ENCODE data around the gene CIAPIN1.

GRCh38 chr16:57480754-57481230 lies 33.6 kb upstream of the CIAPIN1 start:
- TF ChIP-seq CTCF (conservative IDR thresholded peaks at IDR 0.05 in 1 of 2, IDR thresholded peaks at IDR 0.05 in 1 of 2; ENCODE audit: extremely low read depth in 1 of 2, insufficient read depth in 1 of 2, low read depth in 1 of 2, low read length in 2 of 2) (no peak), EZH2 (IDR thresholded peaks at IDR 0.05; ENCODE audit: borderline replicate concordance, low read length) (no peak)

Data from mammary epithelial cell (primary cell).